Keratinocyte (primary cell): ENCODE results near the gene ESRP2. TPM values are rescaled to one million over a fixed set of nuclear protein-coding genes. Genes with fewer than 3 reads are reported as not detected.
A peak's percentile ranks its signal among the peaks of the same experiment; 100 is the strongest.

Experiments used
- DNase-seq: peaks from one replicate; pipeline ENCODE4 v3.0.0-alpha.2; 2011; ENCODE audit warnings: low read depth, missing footprints, low spot score
- FAIRE-seq: peaks from 2 replicates; lab custom pipeline; 2011; peaks lifted over from hg19 to GRCh38; lab: Jason Lieb, UNC
- H2AFZ ChIP-seq: 2 replicates; pipeline ENCODE4 v1.6.0; 2012; ENCODE audit warnings: low read length, control low read depth, inconsistent platforms; ENCODE audit not compliant: control insufficient read depth
- H3K27ac ChIP-seq: 2 replicates; pipeline ENCODE4 v1.5.1; 2011; ENCODE audit warnings: low read length; ENCODE audit not compliant: control insufficient read depth, insufficient read depth
- H3K27me3 ChIP-seq: 3 replicates; pipeline ENCODE4 v1.6.0; 2011; ENCODE audit warnings: low read length; ENCODE audit not compliant: control insufficient read depth, insufficient read depth; ENCODE audit errors: extremely low read depth
- H3K36me3 ChIP-seq, 2 experiments: 2 replicates in 1 of 2; 3 replicates in 1 of 2; pipeline ENCODE4 v1.5.1; 2011; ENCODE audit warnings: low read length in 2 of 2, mild to moderate bottlenecking in 1 of 2; ENCODE audit not compliant: control insufficient read depth in 2 of 2, insufficient read depth in 2 of 2; ENCODE audit errors: extremely low read depth in 1 of 2
- H3K4me1 ChIP-seq: 3 replicates; pipeline ENCODE4 v1.5.1; 2011; ENCODE audit warnings: low read length; ENCODE audit not compliant: control insufficient read depth, insufficient read depth; ENCODE audit errors: extremely low read depth
- H3K4me2 ChIP-seq: 3 replicates; pipeline ENCODE4 v1.6.0; 2011; ENCODE audit warnings: low read depth, low read length; ENCODE audit not compliant: control insufficient read depth, insufficient read depth; ENCODE audit errors: extremely low read depth
- H3K4me3 ChIP-seq, 3 experiments: fragments of 200-600 bp in 1 of 3; sonication (generic) in 1 of 3; 2 replicates in 2 of 3; 3 replicates in 1 of 3; pipeline ENCODE4 v1.5.1; 2011 to 2016; ENCODE audit warnings: low read length in 3 of 3, mild to moderate bottlenecking in 3 of 3, control low read depth in 2 of 3, inconsistent platforms in 1 of 3, low read depth in 1 of 3, mixed read lengths in 1 of 3, mixed run types in 1 of 3, moderate library complexity in 1 of 3; ENCODE audit not compliant: control insufficient read depth in 2 of 3, insufficient read depth in 2 of 3; ENCODE audit errors: extremely low read depth in 1 of 3
- H3K79me2 ChIP-seq: 2 replicates; pipeline ENCODE4 v1.6.0; 2012; ENCODE audit warnings: low read length; ENCODE audit not compliant: control insufficient read depth, insufficient read depth
- H3K9ac ChIP-seq: 3 replicates; pipeline ENCODE4 v1.6.0; 2011; ENCODE audit warnings: low read length; ENCODE audit not compliant: control insufficient read depth, insufficient read depth; ENCODE audit errors: extremely low read depth
- H3K9me1 ChIP-seq: 3 replicates; pipeline ENCODE4 v1.6.0; 2011; ENCODE audit warnings: low read length; ENCODE audit not compliant: control insufficient read depth, insufficient read depth; ENCODE audit errors: extremely low read depth
- H3K9me3 ChIP-seq: 2 replicates; pipeline ENCODE4 v1.5.1; 2012; ENCODE audit warnings: low read depth, low read length; ENCODE audit not compliant: control insufficient read depth
- H4K20me1 ChIP-seq: 3 replicates; pipeline ENCODE4 v1.6.0; 2011; ENCODE audit warnings: low read length; ENCODE audit not compliant: control insufficient read depth, insufficient read depth; ENCODE audit errors: extremely low read depth
- CTCF ChIP-seq, 3 experiments: IDR thresholded peaks in 1 of 3; conservative IDR thresholded peaks in 1 of 3; optimal IDR thresholded peaks in 1 of 3; 2 replicates in 2 of 3; 3 replicates in 1 of 3; pipeline versions ENCODE3 to v1.5.1; 2011; ENCODE audit warnings: low read length in 3 of 3, mild to moderate bottlenecking in 3 of 3, moderate library complexity in 2 of 3, control low read depth in 1 of 3, inconsistent platforms in 1 of 3; ENCODE audit not compliant: insufficient read depth in 2 of 3; ENCODE audit errors: extremely low read depth in 1 of 3
- EZH2 ChIP-seq: IDR thresholded peaks from one replicate; pipeline ENCODE4 v1.6.1; 2012; ENCODE audit warnings: inconsistent platforms, mild to moderate bottlenecking, low read length, moderate library complexity
- dilution Hi-C: fragments of 300-500 bp; cut with MboI; formaldehyde crosslinking; loops from one replicate; pipeline ENCODE4 v1.7.0; 2020; ENCODE audit warnings: low sequenced_read_pairs; ENCODE audit not compliant: extremely low pct_ligation_motif_present
- polyA plus RNA-seq, 5 experiments: library from polyadenylated mRNA; depleted of rRNA in 3 of 5; stranded (reverse) in 3 of 5; stranded (forward) in 1 of 5; unstranded in 1 of 5; fragments of >200 nt; gene quantifications; 1 replicate in 1 of 5; 2 replicates in 3 of 5; 3 replicates in 1 of 5; pipeline versions ENCODE4 v1.2.1 to v1.2.3, GENCODE V29; 2011 to 2012; ENCODE audit warnings: missing spikeins in 2 of 5, low read depth in 1 of 5, low replicate concordance in 1 of 5

Gene ESRP2
- polyA plus RNA-seq, 1 donor (not counting 4 experiments of a cell fraction or from before 2014, with no cell fraction given) = 39.2 TPM

- H3K9ac ChIP-seq = peak overlapping the region; percentile 89
- DNase-seq (peak; percentile 69), FAIRE-seq (peak; percentile 26)
- dilution Hi-C loops = no loop called here
- H3K27ac ChIP-seq = peak overlapping the region; percentile 93
- H3K9me3 ChIP-seq = no peaks in the 10 kb centered on the region
- peaks cover 35% of the 10 kb centered on the region for H3K79me2 ChIP-seq
- peak overlapping the region; percentile 64 to 85 (median 83) for H3K4me3 ChIP-seq
- no peaks in the 10 kb centered on the region for H3K27me3 ChIP-seq
- peaks cover 29% of the 10 kb centered on the region for H3K4me1 ChIP-seq
- peak overlapping the region; percentile 36 for H2AFZ ChIP-seq
- TF ChIP-seq CTCF (optimal IDR thresholded peaks at IDR 0.05 in 1 of 3, IDR thresholded peaks at IDR 0.05 in 1 of 3, conservative IDR thresholded peaks at IDR 0.05 in 1 of 3; ENCODE audit: extremely low read depth in 1 of 3, insufficient read depth in 2 of 3, low read length in 3 of 3) (no peak), EZH2 (no peak)
- peaks cover 3% of the 10 kb centered on the region for H3K9me1 ChIP-seq
- H3K36me3 ChIP-seq = peaks cover 16 to 32% of the 10 kb centered on the region in 2 experiments
- H4K20me1 ChIP-seq = peaks cover 18% of the 10 kb centered on the region
- peak overlapping the region; percentile 100 for H3K4me2 ChIP-seq
Observed at GRCh38 chr16:68236137-68236825, 354 bp upstream of the ESRP2 start.

- Histone ChIP-seq H3K9me3 (no peaks in the 10 kb centered on the region), H3K27ac (peak overlapping the region; percentile 93), H2AFZ (peak overlapping the region; percentile 49), H3K36me3 (peaks cover 24 to 41% of the 10 kb centered on the region in 2 experiments), H4K20me1 (peaks cover 18% of the 10 kb centered on the region), H3K9ac (peak overlapping the region; percentile 89), H3K27me3 (no peaks in the 10 kb centered on the region), H3K79me2 (peaks cover 35% of the 10 kb centered on the region), H3K4me1 (peaks cover 29% of the 10 kb centered on the region), H3K4me2 (peak overlapping the region; percentile 100), H3K4me3 (peak overlapping the region; percentile 64 to 85 (median 83)), H3K9me1 (peaks cover 3% of the 10 kb centered on the region)
- dilution Hi-C loops = no loop called here
- TF ChIP-seq CTCF (optimal IDR thresholded peaks at IDR 0.05 in 1 of 3, IDR thresholded peaks at IDR 0.05 in 1 of 3, conservative IDR thresholded peaks at IDR 0.05 in 1 of 3; ENCODE audit: extremely low read depth in 1 of 3, insufficient read depth in 2 of 3, low read length in 3 of 3) (peak in 2 of 3 experiments; percentile 34 to 65), EZH2 (no peak)
- FAIRE-seq (no peak), DNase-seq (no peak)
Observed at GRCh38 chr16:68235108-68235886, 630 bp downstream of the ESRP2 start.
